ENCODE data around the gene RPL13.

Gene RPL13

DNA sequence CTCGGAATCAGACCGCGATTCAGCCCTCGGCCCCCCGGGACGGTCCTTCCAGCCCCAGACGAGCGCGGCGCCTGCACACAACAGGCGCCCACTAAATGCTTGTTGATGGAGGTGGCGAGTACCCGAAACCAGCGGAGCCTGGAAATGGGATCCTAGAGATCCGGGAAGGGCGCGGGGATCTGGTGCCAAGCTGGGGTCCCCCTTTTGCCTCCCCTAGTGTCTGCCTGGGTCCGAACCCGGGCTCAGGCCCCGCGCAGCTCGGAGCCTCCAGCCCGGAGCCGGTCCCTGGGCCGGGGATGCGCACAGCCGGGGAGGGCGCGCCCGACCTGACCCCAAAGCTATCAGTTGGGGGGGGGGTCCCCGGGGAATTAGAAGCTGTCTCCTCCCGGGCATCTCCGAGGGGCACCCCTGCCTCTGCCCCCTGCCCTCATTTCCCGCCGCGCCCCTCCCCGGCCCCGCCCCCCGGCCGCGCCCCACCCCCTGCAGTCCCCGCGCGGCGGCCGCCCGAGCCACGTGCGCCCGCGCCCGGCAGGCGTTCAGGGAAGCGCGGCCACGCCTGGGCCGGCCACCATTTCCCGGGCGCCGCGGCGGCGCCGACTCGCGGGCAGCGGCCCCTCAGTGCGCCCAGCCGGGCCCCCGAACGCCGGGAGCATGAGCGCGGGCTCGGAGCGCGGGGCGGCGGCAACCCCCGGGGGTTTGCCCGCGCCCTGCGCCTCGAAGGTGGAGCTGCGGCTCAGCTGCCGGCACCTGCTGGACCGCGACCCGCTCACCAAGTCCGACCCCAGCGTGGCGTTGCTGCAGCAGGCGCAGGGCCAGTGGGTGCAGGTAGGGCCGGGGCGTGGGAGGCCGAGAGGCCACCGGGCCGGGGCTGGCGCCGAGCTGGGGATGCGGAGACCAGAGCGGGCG, 15.0 kb downstream of the RPL13 start, which contains the start of gene CPNE7:
Gene CPNE7 (plus strand): TSS at position 512 of the 906 bp plus-strand sequence. CDS start 140 bp downstream, at position 652.
- peak within 1 kb of the TSS; percentile 48 for H3K4me3 Mint-ChIP-seq
- peaks cover 3% of the 10 kb centered on the region for H3K36me3 Mint-ChIP-seq (ENCODE audit: low read depth)
- peak; percentile 62 for DNase-seq
- H3K9me3 Mint-ChIP-seq, result no peaks in the 10 kb centered on the region
- H3K4me1 Mint-ChIP-seq (ENCODE audit: low read depth), result peaks cover 11% of the 10 kb centered on the region
- H3K27me3 Mint-ChIP-seq, result peaks cover 29% of the 10 kb centered on the region
- H3K27ac Mint-ChIP-seq, result peak within 1 kb of the TSS; percentile 57

DNA sequence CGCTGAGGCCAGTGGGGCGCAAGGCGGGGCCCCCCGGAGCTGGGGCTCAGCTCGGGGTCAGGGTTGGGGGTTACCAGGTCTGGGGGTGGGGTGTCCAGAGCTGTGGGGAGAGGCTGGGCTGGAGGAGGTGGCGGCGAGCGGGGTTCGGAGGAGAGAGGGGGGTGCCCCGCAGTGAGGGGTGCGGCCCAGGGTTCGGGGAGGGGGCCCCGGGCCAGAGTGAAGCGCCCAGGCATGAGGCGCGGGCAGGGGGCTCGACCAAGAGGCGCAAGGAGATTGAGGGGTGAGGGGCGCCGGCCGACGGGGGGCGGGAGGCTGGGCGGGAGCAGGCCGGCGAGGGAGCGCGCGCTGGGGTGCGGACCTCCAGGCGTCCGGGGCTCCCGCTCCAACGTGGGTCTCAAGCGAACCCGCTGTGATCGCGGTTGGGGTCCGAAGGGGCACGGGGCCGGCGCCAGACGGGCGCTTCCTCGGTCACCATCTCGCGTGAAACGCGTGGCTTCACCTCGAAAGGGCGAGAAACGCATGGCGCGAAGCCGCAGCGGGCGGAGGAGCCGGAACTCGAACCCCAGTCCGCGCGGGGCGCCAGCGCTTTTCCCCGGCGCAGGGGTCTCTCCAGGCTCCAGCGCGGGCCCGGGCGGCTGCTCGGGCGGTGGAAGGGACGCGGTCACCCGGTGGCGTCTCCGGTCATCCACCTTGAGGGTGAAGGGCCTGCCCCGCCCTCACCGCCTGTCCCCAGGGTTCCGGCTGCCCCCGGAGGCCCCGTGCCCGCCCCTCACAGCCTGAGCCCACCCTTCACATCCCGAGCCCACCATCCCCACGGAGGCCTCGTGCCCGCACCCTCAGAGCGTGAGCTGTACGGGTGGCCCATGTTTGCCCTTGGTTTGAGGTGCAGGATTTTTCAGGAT, 15.9 kb downstream of the RPL13 start:
- Mint-ChIP-seq H3K9me3 (no peaks in the 10 kb centered on the region), H3K4me3 (peak overlapping the region; percentile 29), H3K27me3 (peaks cover 29% of the 10 kb centered on the region), H3K27ac (no peak overlapping the region), H3K36me3 (ENCODE audit: low read depth) (peaks cover 3% of the 10 kb centered on the region), H3K4me1 (ENCODE audit: low read depth) (peaks cover 11% of the 10 kb centered on the region)
- DNase-seq, result no peak

DNA sequence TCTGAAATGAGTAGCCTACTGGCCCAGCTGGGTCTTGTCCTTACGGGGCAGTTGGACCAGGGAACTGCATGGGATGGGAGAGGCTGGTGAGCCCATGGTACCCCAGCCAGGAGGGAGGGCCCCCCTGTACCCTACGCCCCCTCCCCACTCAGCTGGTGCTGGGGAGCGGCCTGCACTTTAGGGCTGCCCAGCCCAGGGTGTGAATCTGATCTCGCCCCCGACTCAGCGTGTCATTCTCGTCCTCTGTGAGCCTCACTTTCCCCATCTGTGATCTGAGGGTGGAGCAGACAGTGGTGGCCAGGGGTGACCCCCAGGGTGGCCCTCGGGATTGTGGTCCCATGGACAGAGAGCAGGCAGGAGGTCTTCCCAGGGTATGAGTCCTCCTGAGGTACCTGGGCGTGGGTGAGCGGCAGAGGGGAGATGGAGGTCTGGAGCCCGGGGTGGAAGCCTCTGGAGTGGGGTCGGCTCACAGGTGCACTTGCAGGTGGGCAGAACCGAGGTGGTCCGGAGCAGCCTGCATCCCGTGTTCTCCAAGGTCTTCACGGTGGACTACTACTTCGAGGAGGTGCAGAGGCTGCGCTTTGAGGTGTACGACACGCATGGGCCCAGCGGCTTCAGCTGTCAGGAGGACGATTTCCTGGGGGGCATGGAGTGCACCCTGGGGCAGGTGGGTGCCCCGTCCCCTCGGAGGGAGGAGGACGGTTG, 16.7 kb downstream of the RPL13 start:
- H3K36me3 Mint-ChIP-seq (ENCODE audit: low read depth), result peaks cover 3% of the 10 kb centered on the region
- peak overlapping the region; percentile 55 for H3K27ac Mint-ChIP-seq
- H3K9me3 Mint-ChIP-seq, result no peaks in the 10 kb centered on the region
- H3K4me3 Mint-ChIP-seq, result peak overlapping the region; percentile 29
- DNase-seq, result no peak
- peaks cover 23% of the 10 kb centered on the region for H3K27me3 Mint-ChIP-seq
- H3K4me1 Mint-ChIP-seq (ENCODE audit: low read depth), result peaks cover 7% of the 10 kb centered on the region

DNA sequence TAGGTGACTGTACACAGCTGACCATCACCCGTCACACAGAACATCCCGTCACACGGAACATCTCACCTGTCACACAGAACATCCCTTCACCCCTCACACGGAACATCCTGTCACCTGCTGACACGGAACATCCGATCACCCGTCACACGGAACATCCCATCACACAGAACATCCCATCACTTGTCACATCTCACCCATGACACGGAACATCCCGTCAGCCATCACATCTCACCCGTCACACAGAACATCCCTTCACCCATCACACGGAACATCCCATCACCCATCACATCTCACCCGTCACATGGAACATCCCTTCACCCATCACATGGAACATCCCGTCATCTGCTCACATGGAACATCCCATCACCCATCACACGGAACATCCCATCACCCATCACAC, 18.9 kb downstream of the RPL13 start:
- Mint-ChIP-seq H3K36me3 (ENCODE audit: low read depth) (peaks cover 3% of the 10 kb centered on the region), H3K27ac (no peak overlapping the region), H3K4me3 (no peak overlapping the region), H3K4me1 (ENCODE audit: low read depth) (peaks cover 2% of the 10 kb centered on the region), H3K27me3 (peaks cover 6% of the 10 kb centered on the region), H3K9me3 (no peaks in the 10 kb centered on the region)
- no peak for DNase-seq

DNA sequence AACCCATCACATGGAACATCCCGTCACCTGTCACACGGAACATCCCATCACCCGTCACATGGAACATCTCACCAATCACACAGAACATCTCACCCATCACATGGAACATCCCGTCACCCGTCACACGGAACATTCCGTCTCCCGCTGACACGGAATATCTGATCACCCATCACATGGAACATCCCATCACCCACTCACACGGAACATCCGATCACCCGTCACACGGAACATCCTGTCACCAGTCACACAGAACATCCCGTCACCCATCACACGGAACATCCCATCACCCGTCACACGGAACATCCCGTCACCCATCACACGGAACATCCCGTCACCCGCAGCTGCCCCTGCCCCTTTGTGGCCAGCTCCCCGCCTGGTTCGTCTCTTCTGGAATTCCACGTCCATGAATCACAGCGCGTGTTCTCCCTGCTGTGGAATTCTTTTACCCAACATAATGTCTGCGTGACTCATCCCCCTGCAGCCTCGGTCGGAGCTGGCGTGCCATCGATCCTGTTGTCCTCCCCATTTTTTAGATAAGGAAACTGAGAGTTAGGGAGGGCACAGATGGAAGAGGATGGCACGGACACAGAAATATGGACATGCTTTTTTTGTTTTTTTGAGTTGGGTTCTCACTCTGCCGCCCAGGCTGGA, 20.7 kb downstream of the RPL13 start:
- DNase-seq, result no peak
- H3K9me3 Mint-ChIP-seq, result no peaks in the 10 kb centered on the region
- H3K36me3 Mint-ChIP-seq (ENCODE audit: low read depth), result peaks cover 3% of the 10 kb centered on the region
- H3K27me3 Mint-ChIP-seq, result peaks cover 6% of the 10 kb centered on the region
- H3K4me1 Mint-ChIP-seq (ENCODE audit: low read depth), result no peaks in the 10 kb centered on the region
- no peak overlapping the region for H3K27ac Mint-ChIP-seq
- H3K4me3 Mint-ChIP-seq, result no peak overlapping the region

DNA sequence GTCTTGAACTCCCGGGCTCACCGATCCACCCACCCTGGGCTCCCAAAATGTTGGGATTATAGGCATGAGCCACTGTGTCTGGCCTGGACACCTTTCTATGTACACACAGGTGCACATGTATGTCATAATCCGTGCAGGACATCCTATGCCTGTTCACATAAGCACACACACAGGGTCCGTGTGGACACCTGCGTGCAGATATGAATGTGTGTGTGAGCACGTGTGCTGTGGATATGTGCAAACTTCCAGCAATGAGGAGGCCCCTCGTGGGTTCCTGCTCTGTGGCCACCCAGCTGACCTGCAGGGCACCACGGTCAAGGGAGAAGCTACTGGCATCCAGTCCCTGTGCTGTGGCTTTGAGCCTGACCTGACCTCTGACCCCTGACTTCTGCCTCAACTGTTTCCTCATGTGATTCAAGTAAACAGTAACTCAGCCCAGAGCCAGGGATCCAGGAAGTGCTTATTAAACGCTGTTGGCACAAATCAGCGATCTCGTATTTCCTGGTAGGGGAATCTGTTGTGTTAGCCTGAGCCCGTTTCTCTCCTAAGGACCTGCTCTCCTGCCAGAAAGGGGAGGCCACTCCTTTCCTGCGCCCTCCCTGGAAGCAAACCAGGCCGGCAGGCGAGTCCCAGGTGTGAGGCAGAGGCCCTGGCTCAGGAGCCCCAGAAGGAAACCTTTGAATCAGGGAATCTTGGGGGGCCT, 21.5 kb downstream of the RPL13 start:
- Mint-ChIP-seq H3K4me3 (no peak overlapping the region), H3K27ac (no peak overlapping the region), H3K9me3 (no peaks in the 10 kb centered on the region)

DNA sequence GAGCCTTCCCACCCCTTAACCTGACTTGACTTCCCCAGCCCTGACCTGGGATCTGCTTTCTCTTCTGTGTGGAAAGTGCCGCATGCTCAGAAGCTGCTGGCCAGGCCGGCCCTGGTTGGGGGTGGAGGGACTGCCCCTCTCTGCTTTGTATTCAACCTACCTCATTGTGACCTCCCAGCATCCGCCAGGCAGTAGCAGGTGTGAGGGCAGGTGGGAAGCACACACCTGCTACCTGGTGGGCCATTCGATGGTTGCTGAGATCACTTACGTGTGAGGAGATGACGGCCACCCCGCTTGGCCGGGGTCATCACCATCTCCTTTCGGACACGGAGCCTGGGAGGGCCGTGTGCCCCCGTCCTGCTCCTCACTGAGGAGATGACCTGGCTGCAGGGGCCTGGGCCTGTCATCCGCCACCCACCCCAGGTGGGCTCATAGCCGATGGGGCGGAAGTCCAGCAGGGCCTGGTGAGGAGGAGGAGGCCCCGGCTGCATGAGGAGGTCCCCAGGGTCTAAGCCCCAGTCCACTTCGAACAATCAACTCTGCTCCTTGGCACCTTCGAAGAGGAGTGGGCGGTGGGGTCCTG, 22.2 kb downstream of the RPL13 start:
- H3K27me3 Mint-ChIP-seq, result no peaks in the 10 kb centered on the region
- no peaks in the 10 kb centered on the region for H3K9me3 Mint-ChIP-seq
- no peak for DNase-seq
- H3K36me3 Mint-ChIP-seq (ENCODE audit: low read depth), result peaks cover 6% of the 10 kb centered on the region
- H3K4me3 Mint-ChIP-seq, result no peak overlapping the region
- no peak overlapping the region for H3K27ac Mint-ChIP-seq
- H3K4me1 Mint-ChIP-seq (ENCODE audit: low read depth), result no peaks in the 10 kb centered on the region

More for the DNA sequence above, 21.5 kb downstream of the RPL13 start:
- DNase-seq, result no peak
- Mint-ChIP-seq H3K36me3 (ENCODE audit: low read depth) (peaks cover 6% of the 10 kb centered on the region), H3K4me1 (ENCODE audit: low read depth) (no peaks in the 10 kb centered on the region), H3K27me3 (peaks cover 6% of the 10 kb centered on the region)

DNA sequence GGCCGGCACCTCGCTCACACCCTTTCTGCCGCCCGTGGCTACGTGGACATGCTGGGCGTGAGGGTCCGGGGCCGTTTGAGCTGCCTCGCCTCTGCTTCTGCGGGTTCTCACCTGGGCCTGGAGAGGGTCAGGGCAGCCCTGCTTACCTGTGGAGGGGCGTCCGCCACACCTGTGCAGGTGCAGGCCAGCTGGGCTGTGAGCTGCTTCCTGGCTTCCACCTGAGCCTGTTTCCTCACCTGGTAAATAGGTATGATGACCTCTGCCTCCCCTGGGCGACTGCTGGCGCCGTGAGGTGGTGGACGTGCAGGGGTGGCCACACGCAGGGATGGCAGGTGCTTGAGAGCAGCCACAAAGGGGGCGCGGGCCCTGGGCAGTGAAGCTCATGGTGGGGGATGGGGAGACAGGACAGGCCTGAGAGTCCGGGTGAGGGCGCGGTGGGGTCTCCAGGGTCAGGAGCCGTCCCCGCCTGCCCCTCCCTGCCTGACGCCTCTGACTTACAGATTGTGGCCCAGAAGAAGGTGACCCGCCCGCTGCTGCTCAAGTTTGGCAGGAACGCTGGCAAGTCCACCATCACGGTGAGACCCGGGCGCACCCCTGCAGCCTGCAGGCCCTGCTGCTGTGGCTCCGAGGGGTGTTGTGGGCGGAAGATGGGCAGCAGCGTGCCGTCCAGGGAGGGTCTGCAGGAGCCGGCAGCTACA, 22.9 kb downstream of the RPL13 start:
- no peak for DNase-seq
- H3K27me3 Mint-ChIP-seq, result no peaks in the 10 kb centered on the region
- no peaks in the 10 kb centered on the region for H3K4me1 Mint-ChIP-seq (ENCODE audit: low read depth)
- H3K27ac Mint-ChIP-seq, result no peak overlapping the region
- no peak overlapping the region for H3K4me3 Mint-ChIP-seq
- H3K9me3 Mint-ChIP-seq, result no peaks in the 10 kb centered on the region
- H3K36me3 Mint-ChIP-seq (ENCODE audit: low read depth), result peaks cover 4% of the 10 kb centered on the region

DNA sequence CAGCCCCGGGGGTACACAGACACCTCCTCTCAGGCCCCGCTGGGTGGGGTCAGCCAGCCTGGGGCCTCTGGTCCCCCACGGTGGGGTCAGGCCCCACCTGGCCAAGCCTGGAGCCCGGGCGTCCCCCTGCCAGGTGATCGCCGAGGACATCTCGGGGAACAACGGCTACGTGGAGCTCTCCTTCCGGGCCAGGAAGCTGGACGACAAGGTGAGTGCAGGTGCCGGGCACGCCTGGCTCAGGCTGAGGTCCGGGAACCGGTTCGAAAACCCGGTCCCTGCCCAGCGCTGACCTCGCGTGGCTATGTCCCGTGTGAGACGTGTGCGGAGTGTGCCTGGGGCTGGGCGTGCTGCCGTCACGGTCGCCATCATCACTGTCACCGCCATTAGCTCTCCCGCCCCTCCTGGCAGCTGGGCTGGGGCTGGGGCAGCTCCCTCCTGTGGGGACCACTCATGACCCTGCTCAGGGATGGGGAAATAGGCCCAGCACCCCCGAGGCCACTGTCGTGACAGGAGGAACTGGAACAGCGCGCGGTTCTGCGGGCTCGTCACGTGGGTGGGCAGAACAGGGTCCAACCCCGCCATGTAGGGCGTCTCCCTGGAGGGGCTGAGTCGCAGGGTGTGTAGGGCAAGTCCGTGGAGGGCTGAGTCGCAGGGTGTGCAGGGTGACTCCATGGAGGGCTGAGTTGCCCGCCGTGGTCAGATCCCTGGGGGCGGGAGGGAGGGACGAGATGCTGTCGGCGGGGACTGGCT, 23.6 kb downstream of the RPL13 start:
- Mint-ChIP-seq H3K36me3 (ENCODE audit: low read depth) (peaks cover 3% of the 10 kb centered on the region), H3K4me1 (ENCODE audit: low read depth) (no peaks in the 10 kb centered on the region)

DNA sequence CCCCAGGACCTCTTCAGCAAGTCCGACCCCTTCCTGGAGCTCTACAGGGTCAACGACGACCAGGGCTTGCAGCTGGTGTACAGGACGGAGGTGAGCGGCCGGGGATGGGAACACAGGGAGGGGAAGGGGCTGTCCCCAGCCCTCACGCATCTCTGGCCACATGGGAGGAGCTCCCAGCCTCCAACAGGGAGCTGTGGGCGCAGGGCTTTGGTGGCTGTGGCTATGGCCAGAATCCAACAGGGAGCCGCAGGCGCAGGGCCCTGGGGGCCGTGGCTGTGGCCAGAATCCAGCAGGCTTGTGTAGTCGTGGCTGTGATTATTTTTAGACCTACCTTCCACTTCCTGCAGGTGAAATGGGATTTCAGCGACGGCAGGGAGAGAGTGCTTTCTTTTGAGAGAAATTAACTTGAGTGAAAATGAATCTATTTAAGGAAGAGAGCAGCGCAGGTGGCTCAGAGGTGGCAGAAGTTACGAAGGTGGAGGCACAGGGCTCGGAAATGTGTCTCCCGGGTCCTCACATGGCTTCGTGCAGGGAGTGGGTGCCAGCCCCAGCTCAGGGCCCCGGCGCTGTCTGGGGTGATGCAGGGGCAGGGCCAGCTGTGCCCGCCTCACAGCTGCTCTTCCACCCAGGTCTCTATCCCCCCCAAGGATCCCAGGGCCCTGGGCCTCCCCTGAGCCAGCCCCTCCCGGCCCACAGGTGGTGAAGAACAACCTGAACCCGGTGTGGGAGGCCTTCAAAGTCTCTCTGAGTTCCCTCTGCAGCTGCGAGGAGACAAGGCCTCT, 24.5 kb downstream of the RPL13 start:
- no peak for DNase-seq
- no peak overlapping the region for H3K27ac Mint-ChIP-seq
- no peak overlapping the region for H3K4me3 Mint-ChIP-seq

More for the DNA sequence above, 23.6 kb downstream of the RPL13 start:
- no peaks in the 10 kb centered on the region for H3K27me3 Mint-ChIP-seq
- no peak for DNase-seq
- H3K4me3 Mint-ChIP-seq, result no peak overlapping the region
- no peaks in the 10 kb centered on the region for H3K9me3 Mint-ChIP-seq
- H3K27ac Mint-ChIP-seq, result no peak overlapping the region

DNA sequence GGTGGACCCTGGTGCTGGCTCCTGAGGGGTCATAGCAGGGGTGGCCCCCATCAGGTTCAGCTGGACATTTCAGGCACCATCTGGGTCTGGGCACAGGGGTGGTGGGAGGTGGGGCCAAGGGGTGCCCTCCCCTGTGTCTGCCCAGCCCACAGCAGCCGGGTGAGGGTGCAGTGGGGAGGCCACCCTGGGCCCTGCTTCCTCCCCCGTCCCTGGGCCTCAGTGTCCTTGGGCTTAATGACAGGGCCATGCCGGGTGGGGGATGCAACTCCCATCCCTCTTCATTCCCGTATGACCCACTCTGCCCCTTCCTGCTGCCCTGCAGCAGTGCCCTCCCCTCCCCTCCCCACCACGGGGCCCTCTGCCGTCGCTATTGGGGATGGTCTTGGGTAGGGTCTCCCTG, 25.7 kb downstream of the RPL13 start:
- H3K4me3 Mint-ChIP-seq, result no peak overlapping the region
- H3K4me1 Mint-ChIP-seq (ENCODE audit: low read depth), result no peaks in the 10 kb centered on the region
- no peak overlapping the region for H3K27ac Mint-ChIP-seq
- no peaks in the 10 kb centered on the region for H3K9me3 Mint-ChIP-seq
- no peak for DNase-seq
- no peaks in the 10 kb centered on the region for H3K27me3 Mint-ChIP-seq
- H3K36me3 Mint-ChIP-seq (ENCODE audit: low read depth), result peaks cover 3% of the 10 kb centered on the region

More for the DNA sequence above, 24.5 kb downstream of the RPL13 start:
- no peaks in the 10 kb centered on the region for H3K27me3 Mint-ChIP-seq
- H3K36me3 Mint-ChIP-seq (ENCODE audit: low read depth), result peaks cover 3% of the 10 kb centered on the region
- H3K9me3 Mint-ChIP-seq, result no peaks in the 10 kb centered on the region
- H3K4me1 Mint-ChIP-seq (ENCODE audit: low read depth), result no peaks in the 10 kb centered on the region

DNA sequence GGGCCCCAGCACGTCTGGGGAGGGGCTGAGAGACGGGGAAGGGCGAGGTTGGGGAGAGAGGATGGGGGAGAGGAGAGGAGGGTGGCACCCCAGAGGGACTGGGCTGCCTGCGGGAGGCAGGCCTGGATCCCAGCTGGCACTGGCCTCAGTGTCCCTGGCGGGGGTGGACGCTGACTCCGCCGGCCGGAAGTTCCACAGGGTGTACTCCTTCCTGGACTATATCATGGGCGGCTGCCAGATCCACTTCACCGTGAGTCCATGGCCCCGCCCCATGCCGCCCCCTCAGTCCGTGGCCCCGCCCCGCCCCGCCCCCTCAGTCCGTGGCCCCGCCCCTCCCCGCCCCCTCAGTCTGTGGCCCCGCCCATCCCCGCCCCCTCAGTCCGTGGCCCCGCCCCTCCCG, 26.4 kb downstream of the RPL13 start:
- Mint-ChIP-seq H3K27ac (no peak overlapping the region), H3K36me3 (ENCODE audit: low read depth) (peaks cover 3% of the 10 kb centered on the region), H3K27me3 (no peaks in the 10 kb centered on the region), H3K9me3 (no peaks in the 10 kb centered on the region), H3K4me1 (ENCODE audit: low read depth) (no peaks in the 10 kb centered on the region), H3K4me3 (no peak overlapping the region)
- DNase-seq, result no peak
